Left kidney (tissue), 2 donors: ENCODE data around the gene TMEM86B. TPM values are rescaled to one million over a fixed set of nuclear protein-coding genes. Genes with fewer than 3 reads are reported as not detected.
A peak's percentile ranks its signal among the peaks of the same experiment; 100 is the strongest.
"Not testable (repeated sequence)": the region's sequence is repeated elsewhere in the genome, so short reads cannot be mapped to it uniquely, and the experiment has no call there.

Experiments
- DNase-seq: peaks from one replicate; pipeline ENCODE4 v3.0.0-alpha.2; 2013
- polyA plus RNA-seq: library from polyadenylated mRNA; unstranded; fragments of 120-200 nt; gene quantifications from one replicate; pipeline ENCODE4 v1.2.1, GENCODE V29; 2013; ENCODE audit not compliant: insufficient read length

The TMEM86B gene
- polyA plus RNA-seq, 1 donor, result 2.8 TPM

DNA sequence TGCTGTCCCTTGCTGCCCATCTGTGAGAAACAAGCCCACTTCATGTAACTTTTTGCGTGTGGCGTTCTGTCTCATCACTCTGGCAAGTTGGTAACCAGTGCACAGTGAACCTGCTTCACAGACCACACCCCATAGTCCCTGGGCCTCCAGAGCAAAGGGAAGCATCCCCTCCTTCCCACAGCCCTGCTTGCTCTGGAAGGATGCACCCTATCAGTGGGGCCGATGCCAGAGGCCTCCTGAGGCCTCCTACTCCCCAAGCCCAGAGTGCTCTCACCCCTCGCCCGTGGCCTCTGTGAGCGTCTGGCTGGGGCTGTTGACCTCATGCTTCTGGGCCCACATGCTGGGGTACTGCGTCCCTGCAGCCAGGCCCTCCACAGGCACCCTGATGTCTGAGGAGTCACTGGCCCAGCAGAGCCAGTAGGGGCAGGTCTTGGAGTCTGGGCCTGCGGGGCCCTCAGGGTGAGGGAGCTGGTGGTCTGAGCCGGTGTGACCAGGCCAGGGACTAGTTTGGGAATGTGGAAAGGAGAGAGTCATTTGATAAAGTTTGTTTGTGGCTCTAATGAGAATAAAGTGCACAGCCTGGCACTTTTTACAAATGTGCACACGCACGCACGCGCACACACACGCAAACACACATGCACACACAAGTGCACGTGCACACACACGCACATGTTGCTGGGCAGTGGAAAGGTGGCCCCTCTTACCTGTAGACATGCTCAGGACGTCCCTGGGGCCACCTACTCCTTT lies 5.1 kb downstream of the TMEM86B start:
- DNase-seq, result no peak

DNA sequence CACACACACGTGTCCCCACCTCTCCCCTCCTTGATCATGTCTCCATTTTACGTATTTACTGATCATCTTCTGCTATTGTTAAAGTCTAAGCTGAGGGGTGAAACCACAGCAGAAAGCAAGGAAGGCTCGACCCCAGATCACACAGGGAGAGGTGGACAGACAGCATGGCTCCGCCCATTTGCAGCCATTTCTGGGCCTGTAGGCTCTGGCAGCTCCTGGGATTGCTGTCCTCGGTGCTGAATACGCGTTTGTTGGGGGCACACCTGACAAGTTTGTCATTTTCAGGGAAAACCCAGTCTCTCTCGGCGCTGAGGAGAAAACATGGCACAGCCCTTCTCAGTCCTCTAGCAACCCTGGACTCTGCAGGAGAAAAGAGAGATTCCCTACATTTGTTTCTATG lies 8.0 kb downstream of the TMEM86B start:
- no peak for DNase-seq

DNA sequence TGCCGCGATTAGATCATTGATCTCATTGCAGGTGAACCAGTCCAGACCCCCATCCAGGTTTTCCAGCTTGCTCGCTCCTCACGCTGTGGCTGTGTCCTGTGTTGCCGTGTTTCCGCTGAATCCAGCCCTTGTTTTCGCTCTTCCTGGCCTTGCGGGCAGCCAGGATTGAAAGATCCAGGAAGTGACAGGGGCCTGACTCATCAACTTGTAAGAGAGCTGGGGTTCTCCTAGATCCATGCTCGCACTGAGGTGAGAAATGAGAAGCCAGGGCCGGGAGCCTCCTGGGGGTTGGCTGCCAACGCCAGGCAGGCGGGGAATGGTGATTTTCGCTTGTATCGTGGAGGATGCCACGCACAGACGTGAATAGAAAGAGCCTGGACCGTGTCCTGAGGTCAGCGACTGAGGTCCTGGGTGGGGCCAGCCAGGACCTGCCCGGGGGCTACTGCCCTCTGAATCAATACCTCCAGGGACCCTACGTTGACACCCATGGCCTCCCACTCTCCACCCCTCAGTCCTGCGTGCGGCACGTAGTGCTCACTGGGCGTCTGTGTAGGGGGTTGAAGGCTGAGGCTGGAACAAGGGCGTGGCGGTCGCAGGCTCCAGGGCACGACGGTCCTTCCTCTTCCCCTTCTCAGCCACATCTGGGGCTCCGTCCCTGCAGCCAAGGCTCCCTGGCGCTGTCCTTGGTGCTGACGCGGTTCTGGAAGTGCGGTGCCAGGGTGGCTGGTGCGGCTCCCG lies 11.9 kb downstream of the TMEM86B start:
- peak; percentile 78 for DNase-seq

DNA sequence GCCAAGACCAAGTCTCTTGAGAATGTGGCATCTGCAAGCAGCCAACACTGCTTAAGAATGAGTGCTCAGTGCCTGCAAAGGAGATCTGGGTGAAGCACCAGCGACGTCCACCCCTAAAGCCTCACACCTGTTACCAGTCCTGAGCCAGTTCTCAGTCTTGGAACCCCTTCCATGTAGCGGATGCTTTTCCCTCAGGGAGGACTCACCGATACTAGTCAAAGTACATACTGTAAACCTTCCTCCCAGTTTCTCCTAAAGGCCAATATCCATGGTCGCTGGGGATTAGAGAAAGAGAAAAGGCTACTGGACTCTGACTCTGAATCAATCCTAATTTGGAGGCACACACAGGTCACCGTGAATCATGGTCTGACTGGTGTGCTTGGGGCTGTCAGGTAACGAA lies 15.0 kb downstream of the TMEM86B start:
- no peak for DNase-seq

DNA sequence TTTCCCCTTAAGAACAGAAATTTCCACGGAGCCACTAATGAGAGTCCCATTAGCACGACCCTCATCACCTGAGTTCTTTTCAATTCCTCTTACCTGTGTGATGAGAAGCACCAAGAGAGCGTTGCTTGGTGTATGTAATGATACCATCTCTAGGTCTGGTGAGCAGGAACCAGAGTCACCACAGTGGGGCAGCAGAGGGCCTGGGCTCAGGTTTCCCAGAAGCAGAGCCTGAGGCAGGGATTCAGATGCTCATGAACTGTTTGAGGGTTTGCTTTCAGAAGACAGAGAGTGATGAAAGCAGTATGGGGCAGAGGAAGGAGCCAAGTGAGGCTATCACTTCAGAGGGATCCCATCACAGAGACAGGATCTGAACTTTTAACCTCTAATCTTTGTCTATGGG lies 16.1 kb downstream of the TMEM86B start:
- no peak for DNase-seq

DNA sequence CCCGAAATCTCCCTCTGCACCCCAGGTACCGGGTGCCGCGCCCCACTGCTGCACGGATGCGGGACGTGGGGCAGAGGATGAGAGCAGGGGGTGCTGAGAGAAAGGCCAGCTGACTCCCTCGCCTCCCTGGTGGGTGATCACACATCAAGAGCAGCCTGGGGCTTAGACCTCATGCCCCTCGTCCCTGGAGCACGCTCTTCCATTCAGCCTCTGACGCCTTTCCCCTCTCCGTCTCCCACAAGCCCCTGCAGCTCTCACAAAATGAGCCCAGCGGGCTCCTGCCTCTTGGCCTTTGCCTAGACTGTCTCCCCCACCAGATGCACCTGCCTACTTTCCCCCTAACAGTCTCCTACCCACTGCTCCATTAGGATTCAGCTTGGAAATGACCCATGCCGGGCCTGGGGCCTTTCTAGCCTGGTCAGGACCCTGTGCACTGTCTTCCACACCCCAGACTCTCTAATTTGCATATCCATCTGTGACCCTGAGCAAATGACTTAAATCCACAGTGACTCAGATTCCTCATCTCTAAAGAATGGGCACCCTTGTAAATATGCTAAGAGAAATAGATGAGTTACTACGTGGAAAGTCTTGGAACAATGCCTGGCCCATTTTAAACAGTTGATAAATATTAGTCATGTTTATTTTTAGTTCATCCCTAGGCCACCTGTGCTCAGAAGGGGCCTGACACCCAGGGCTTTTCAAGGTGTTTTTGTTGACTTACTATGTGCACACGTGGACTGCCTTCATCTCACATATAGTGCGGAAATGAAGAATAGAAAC lies 18.7 kb downstream of the TMEM86B start:
- no peak for DNase-seq

DNA sequence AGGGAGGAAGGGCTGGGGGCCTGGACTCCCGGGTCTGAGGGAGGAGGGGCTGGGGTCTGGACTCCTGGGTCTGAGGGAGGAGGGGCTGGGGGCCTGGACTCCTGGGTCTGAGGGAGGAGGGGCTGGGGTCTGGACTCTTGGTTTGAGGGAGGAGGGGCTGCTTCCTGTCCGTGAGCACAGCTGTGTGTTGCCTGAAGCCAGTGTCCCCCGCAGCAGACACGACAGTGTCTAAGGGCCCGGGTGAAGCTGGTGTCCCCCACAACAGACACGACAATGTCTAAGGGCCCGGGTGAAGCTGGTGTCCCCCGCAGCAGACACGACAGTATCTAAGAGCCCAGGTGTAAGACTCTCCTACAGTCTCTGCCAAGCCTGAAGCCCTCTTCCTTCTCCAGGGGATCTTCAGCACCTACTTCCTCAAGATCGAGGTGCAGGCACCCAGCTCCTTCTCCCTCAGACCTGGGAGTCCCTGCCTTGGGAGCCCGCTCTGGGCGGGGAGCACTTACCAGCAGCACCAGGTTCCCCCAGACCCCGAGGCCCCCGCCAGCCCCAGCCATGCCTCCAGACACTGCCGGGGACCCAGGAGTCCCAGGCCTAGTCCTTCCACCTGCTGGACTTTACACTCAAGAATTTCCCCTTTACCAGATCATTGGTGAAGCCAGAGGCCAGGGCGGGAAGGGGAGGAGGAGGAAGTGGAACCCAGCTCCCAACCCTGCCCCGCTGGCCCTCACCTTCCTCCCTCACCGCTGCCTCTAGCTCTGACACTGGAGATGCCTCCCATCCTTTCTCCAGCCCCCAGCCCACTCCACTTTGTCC lies 19.5 kb downstream of the TMEM86B start, which contains the start of gene PTPRH:
PTPRH (minus strand) TSS at position 622 of the 813 bp plus-strand sequence; CDS start at position 554, 68 bp downstream.
- DNase-seq, result no peak

DNA sequence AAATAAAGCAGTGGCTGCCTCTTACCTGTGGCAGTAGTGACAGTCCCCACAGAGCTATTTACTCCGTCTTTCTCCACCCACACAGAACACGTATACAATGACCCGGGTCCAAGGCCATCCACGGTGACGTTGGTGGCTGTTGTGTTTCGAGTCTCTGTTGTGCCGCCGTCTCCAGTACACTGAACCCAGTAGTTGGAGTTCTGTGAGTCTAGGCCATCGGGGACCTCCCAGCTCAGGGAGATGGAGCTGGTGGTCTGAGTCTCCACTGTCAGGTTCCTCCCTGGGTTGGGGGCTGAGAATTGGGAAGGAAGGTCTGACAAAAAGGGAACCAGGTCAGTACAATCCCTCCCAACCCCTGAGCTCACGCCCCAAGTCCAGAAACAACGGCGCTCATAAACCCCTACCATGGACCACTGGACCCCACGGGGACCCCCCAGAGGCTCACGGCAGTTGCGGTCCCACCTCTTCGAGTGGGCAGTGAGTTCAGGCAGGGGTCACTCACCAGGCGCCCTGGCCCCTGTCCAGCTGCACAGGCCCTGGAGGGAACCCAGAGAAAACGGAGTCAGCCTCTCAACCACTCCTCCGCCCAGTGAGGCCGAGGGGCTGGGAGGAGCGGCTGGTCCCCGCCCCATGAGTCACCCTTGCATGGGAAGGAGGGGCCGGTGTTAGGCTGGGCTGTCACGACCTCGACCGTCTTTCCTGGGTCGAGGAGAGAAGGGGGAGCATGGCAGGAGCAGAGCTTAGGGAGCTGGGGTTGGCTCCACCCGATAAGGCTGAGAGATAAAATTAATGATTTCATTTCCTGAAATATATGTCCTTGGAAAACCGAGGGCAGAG lies 21.7 kb downstream of the TMEM86B start:
- peak; percentile 31 for DNase-seq

DNA sequence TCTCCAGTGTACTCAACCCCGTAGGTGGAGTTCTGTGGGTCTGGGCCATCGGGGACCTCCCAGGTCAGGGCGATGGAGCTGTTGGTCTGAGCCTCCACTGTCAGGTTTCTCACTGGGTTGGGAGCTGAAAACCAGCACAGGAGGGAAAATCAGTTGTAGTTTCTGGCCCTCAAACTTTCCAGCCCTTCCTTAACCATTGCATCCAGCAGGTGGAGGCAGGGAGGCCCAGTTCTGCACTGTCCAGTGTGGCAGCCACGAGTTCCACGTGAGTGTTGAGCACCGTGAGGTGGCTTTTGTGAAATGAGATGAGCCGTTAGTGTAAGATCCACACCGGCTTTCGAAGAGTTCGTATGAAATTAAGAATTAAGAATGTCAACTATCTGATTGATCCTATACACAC lies 26.4 kb downstream of the TMEM86B start:
- not testable (repeated sequence) for DNase-seq

DNA sequence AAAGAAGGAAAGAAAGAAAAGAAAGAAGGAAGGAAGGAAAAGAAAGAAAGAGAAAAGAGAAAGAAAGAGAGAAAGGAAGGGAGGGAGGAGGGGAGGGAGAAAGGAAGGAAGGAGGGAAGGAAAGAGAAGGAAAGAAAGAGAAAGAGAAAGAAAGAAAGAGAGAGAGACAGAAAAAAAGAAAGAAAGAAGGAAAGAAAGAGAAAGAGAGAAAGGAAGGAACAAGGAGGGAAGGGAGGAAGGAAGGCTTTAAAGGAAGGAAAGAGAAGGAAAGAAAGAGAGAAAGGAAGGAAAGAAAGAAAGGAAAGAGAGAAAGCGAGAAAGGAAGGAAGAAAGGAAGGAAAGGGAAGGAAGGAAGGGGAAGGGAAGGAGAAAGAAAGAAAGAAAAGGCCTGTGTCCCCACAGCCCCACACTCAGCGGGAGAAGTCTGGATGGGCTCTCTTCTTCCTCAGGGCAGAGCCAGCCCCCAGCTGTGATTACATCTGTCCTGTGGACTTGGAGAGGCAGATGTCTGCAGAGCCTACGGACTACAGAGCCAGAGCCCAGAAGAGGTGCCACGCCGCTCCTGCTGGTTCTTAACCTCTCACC lies 28.9 kb downstream of the TMEM86B start:
- no peak for DNase-seq

DNA sequence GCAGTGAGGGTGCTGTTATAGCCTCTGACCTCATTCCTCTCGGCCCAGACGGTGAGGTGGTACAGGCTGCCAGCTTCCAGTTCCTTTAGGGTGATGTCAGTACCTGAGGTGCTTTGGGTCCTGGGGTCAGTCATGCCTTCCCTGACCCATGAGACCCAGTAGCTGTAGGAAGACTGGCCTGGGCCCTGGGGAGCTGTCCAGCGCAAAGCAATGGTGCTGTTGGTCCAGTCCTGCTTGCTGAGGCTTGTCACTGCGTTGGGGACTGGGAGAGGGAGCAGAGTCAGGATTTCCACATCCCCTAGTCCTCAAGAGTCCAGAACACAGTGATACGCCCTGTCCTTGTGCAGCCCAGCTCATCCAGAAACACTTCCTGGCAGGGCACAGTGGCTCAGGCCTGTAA lies 29.9 kb downstream of the TMEM86B start:
- no peak for DNase-seq

DNA sequence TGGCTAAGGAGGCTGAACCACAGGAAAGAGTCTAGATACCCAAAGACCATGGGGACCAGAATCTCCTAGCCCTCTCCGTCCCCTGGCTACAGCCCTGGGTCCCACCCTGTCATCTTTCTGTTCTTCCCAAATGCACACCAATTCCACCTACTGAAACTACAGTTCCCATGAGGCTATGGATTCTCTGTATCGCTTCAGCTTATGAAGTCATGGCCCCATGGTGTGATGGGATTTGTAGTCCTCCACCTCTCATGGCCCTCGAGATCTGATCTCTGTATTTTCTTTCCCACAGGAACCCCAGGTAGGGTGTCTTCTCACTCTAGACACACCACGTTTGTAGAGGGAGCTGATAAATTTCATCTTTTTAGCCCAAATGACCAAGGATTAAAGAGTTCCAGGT lies 31.0 kb downstream of the TMEM86B start:
- no peak for DNase-seq

DNA sequence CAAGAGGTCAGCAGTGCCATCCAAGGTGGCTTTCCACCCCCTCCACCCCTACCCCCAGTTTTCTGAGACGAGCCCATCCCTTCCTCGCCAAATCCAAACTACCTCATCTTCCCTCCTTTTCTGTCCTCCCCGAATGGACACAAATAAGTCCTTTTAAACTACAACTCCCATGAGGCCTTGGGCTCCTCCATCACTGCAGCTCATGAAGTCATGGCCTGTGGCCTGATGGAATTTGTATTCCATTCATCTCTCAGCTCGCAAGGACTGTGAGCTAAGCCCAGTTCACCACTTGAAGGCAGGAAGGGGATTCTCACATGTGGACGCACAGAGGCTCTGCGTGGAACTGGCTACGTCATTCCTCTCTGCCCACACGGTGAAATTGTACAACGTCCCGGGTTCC lies 31.8 kb downstream of the TMEM86B start:
- no peak for DNase-seq

DNA sequence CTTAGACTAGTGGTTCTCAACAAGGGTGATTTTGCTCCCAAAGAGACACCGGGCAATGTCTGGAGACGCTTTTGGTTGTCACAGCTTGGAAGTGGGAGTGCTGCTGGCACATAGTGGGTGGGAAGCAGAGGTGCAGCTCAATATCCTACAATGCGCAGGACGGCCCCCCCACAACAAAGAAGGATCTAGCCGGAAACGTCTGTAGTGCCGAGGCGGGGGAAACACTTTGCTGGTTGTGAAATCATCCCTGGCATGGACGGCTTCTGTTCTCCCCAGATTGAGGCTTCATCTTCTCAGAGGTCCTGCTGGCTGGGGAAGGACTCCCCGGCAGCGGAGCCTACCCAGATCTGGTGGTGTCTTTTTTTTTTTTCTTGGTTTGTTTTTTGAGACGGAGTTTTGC lies 35.1 kb downstream of the TMEM86B start:
- DNase-seq, result no peak

DNA sequence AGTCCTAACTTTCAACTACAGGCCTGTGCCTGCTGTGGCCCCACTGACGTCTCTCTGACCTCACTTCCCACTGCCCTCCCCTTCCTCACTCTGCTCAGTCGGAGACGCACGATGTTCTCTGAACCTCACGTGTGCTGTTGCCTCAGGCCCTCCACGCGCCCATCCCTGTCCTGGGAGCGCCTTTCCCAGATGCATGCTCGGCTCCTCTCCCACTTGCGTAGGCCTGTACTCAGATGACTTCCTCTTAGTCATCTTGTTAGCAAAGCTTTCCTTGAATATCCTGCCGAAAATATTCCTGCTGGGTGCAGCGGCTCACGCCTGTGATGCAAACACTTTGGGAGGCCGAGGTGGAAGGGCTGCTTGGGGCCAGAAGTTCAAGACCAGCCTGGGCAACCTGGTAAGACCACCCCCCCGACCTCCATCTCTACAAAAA lies 39.1 kb downstream of the TMEM86B start:
- no peak for DNase-seq

DNA sequence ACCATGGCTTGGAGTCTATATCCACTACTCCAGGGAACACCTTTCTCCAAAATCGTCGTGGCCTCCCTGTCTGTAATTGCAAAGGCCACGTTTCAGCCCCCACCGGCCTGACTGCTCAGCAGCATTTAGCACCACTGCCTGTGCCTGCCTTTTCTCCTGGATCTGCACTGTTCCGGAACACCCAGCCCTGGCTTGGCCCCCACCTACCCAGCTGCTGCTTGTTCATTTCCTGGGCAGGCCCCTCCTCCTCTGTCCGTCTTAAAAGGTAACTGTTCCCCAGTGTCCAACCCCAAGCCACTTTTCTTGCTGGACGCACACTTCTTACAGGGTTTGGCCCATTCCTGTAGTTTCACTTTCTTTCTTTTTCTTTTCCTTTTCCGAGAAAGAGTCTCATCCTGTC lies 39.9 kb downstream of the TMEM86B start:
- no peak for DNase-seq

DNA sequence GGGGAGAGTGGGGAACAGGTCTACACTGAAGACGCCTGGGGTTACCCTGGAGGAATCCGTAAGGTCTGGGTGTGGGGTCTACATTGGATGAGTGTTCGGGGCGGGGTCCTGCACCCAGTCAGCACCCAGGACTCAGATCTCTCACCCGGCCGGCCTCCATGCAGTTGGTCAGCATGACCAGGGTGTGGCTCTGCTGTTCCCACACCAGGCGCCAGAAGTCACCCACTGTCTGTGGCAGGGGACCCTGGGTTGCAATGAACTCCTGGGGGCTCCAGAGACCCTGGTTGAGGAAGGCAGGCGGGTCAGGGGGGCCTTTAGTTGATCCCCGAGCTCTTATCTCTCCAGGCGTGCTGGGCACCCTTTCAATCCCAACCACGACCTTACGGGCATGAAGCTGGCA lies 42.5 kb downstream of the TMEM86B start:
- no peak for DNase-seq

DNA sequence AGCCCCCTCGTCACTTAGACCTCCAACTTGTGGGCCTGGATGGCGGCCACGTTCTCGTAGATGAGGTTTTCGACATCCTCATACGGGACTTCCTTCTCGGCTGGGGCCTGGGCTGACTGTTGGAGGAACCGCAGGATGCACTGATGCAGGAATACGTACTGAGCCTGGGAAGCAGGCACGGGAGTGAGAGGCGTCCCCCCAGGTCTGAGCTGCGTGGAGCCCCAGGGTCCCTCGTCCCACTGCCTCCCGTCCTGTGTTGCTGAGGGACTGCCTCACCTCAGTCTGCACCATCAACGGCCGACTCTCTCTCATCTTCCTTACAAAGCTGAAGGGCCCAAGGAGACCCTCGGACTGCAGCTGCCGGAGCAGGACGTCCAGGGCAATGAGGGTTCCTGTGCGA lies 46.8 kb downstream of the TMEM86B start:
- no peak for DNase-seq

DNA sequence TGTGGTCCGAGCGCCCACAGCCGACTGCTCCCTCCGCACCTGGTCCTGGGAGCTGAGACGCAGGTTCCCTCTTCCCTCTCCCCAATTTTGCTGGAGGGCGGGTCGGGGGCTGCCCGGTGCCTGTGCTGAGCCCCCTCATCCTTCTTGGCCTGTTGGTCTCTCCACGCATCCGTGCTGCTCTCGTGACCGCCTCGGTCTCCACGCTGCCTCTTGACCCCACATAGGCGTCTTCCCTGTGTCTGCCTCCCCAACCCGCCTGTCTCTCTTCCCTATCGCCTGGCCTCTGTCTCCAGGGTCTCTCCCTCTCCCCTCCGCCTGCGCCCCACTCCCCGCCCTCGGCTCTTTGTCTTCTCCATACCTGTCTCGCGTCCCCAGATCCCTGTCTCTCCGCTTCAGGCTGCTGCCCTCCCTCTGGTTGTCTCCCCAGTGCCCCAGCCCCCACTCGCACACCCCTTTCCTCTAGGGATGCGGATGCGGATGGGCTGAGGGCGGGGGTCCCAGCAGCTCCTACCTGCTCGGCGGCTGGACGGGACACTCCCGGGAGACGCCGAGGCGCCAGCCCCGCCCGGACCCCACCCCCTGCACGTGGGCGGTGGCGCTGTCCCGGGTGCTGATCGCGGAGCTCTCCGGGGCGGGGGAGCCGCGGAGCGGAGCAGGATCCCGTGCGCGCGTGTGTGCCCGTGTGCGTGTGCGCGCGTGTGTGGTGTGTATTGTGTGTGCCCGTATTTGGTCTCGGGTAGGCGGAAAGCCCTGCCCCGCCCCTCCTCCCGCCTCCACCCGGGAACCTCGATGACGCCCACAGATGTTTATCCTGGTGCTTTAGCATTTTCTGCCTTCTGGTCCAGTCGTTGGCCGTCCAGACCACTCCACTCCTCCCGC lies 48.7 kb downstream of the TMEM86B start, which contains the start of gene SYT5:
SYT5 (minus strand) TSS at position 684 of the 879 bp plus-strand sequence. CDS start 1,248 bp downstream, outside the sequence.
- peak; percentile 34 for DNase-seq
